Pancreas (tissue), 10 donors: ENCODE measurements around the gene FAM186B. TPM values are rescaled to one million over a fixed set of nuclear protein-coding genes. Genes with fewer than 3 reads are reported as not detected.

Experiments
- ATAC-seq, 4 donors: fragments of 200-7000 bp; cut with Tn5 transposase; one replicate each; pipeline versions ENCODE4 v1.8.0 to v1.9.1; 2020; ENCODE audit warnings: mild to moderate bottlenecking in 4 of 4, moderate library complexity in 4 of 4
- DNase-seq, 6 donors: peaks; one replicate each; pipeline ENCODE4 v3.0.0-alpha.2; 2020
- FAIRE-seq: peaks from 2 replicates; lab custom pipeline; 2012; peaks lifted over from hg19 to GRCh38; lab: Jason Lieb, UNC
- H3K27ac ChIP-seq, 4 donors: fragments of 200-600 bp; sonication (generic); 1 replicate in 3 of 4; 2 replicates in 1 of 4; pipeline versions ENCODE4 v1.5.0 to v1.8.0; 2020
- H3K27me3 ChIP-seq, 4 donors: fragments of 200-600 bp; one replicate each; pipeline ENCODE4 v1.8.0; 2021
- H3K36me3 ChIP-seq, 3 donors: fragments of 200-600 bp; sonication (generic) in 1 of 3; one replicate each; pipeline versions ENCODE4 v1.5.0 to v1.8.0; 2020 to 2021
- H3K4me1 ChIP-seq, 3 donors: fragments of 200-600 bp; one replicate each; pipeline ENCODE4 v1.8.0; 2021
- H3K4me3 ChIP-seq, 4 donors: fragments of 200-600 bp; sonication (generic) in 2 of 4; one replicate each; pipeline versions ENCODE4 v1.5.0 to v1.8.0; 2020 to 2021
- H3K9me3 ChIP-seq, 4 donors: fragments of 200-600 bp; one replicate each; pipeline ENCODE4 v1.8.0; 2021
- WGBS, 2 donors: extraction: QIAGEN DNeasy Blood & Tissue Kit; methylation state at CpG; one replicate each; pipeline ENCODE4 v1.1.7; 2013; 5-methylcytosine and 5-hydroxymethylcytosine counted together
- intact Hi-C, 3 donors: fragments of 100-400 bp; cut with DNase I; formaldehyde crosslinking; loops; one replicate each; pipeline versions ENCODE4 v1.11.1 to v1.14.2; 2022
- polyA plus RNA-seq, 2 donors: library from polyadenylated mRNA; stranded (reverse); fragments of 200-250 nt; gene quantifications; one replicate each; pipeline ENCODE4 v1.2.3, GENCODE V29; 2013
- total RNA-seq, 6 donors: library from RNA; stranded (reverse); fragmentation: NEBNext Ultra II Directional in 4 of 6; extraction: Animal tissue kit (Norgen Biotek cat#: 25700) in 4 of 6; gene quantifications; one replicate each; pipeline versions ENCODE4 v1.2.1 to v1.2.4, GENCODE V29; 2021 to 2023
- TF ChIP-seq, protein P1 (sequence below), 4 donors: fragments of 200-600 bp; sonication (generic) in 3 of 4; IDR thresholded peaks; one replicate each; pipeline versions ENCODE4 v1.5.0 to v1.8.0; 2021; ENCODE audit warnings: antibody characterized with exemption in 4 of 4
- donor health status: healthy with polysubstance abuse.
- donor health status: DM: no; HTN: no; CAD: no; lungs with moderate emphysema.
- donor health status: DM: no; HTN: no; CAD: no.
- donor health status: control.
- donor health status: control.
- donor health status: Bipolar disorder and iron deficiency.
- donor health status: DM: yes; HTN: yes; CAD: no.
- donor health status: DM: no; HTN: no; CAD: no.
- donor health status: DM: no; HTN: no; CAD: no.
- donor health status: DM: yes; HTN: yes; CAD: no.

Gene FAM186B
- total and polyA plus RNA-seq, 8 donors = 0.49 to 1.7 (median 0.74) TPM

GRCh38 chr12:49598527-49598926 is 6.9 kb downstream of the FAM186B start:
- no peaks in the 10 kb centered on the region for H3K36me3 ChIP-seq
- H3K27me3 ChIP-seq = no peaks in the 10 kb centered on the region
- no peaks in the 10 kb centered on the region for H3K9me3 ChIP-seq
- intact Hi-C loops = no loop called here
- TF ChIP-seq, protein P1, sequence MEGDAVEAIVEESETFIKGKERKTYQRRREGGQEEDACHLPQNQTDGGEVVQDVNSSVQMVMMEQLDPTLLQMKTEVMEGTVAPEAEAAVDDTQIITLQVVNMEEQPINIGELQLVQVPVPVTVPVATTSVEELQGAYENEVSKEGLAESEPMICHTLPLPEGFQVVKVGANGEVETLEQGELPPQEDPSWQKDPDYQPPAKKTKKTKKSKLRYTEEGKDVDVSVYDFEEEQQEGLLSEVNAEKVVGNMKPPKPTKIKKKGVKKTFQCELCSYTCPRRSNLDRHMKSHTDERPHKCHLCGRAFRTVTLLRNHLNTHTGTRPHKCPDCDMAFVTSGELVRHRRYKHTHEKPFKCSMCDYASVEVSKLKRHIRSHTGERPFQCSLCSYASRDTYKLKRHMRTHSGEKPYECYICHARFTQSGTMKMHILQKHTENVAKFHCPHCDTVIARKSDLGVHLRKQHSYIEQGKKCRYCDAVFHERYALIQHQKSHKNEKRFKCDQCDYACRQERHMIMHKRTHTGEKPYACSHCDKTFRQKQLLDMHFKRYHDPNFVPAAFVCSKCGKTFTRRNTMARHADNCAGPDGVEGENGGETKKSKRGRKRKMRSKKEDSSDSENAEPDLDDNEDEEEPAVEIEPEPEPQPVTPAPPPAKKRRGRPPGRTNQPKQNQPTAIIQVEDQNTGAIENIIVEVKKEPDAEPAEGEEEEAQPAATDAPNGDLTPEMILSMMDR (IDR thresholded peaks at IDR 0.05) = no peak
- FAIRE-seq = no peak
- H3K27ac ChIP-seq = no peak overlapping the region
- ATAC-seq = no peak
- H3K4me3 ChIP-seq = no peak overlapping the region
- no peak for DNase-seq
- H3K4me1 ChIP-seq = no peaks in the 10 kb centered on the region
- 74 to 84% methylated on average over 10 of the region's 10 CpGs for WGBS, 2 donors

GRCh38 chr12:49588721-49589516 is 16.5 kb downstream of the FAM186B start:
- no peak overlapping the region for H3K27ac ChIP-seq
- no peak for FAIRE-seq
- H3K27me3 ChIP-seq = no peaks in the 10 kb centered on the region
- no peak overlapping the region for H3K4me3 ChIP-seq
- H3K9me3 ChIP-seq = no peaks in the 10 kb centered on the region
- no peaks in the 10 kb centered on the region for H3K4me1 ChIP-seq
- intact Hi-C loops = no loop called here
- TF ChIP-seq, protein P1 (IDR thresholded peaks at IDR 0.05) = no peak
- 71 to 79% methylated on average over 4 of the region's 4 CpGs for WGBS, 2 donors
- DNase-seq = no peak
- peak in 1 of 4 donors; percentile 17 for ATAC-seq
- H3K36me3 ChIP-seq = no peaks in the 10 kb centered on the region

GRCh38 chr12:49588281-49588680 is 17.2 kb downstream of the FAM186B start:
- 91 to 92% methylated on average over 7 of the region's 7 CpGs for WGBS, 2 donors
- Histone ChIP-seq H3K36me3 (no peaks in the 10 kb centered on the region), H3K9me3 (no peaks in the 10 kb centered on the region), H3K27me3 (no peaks in the 10 kb centered on the region), H3K4me1 (no peaks in the 10 kb centered on the region), H3K4me3 (no peak overlapping the region), H3K27ac (no peak overlapping the region)
- TF ChIP-seq, protein P1 (IDR thresholded peaks at IDR 0.05) = no peak
- DNase-seq (no peak), ATAC-seq (no peak), FAIRE-seq (no peak)
- intact Hi-C loops = no loop called here

- intact Hi-C loops = no loop called here
- ATAC-seq = no peak
Observed at GRCh38 chr12:49587174-49587908, 18.1 kb downstream of the FAM186B start.

More at GRCh38 chr12:49587174-49587908, 18.1 kb downstream of the FAM186B start:
- DNase-seq = no peak
- TF ChIP-seq, protein P1 (IDR thresholded peaks at IDR 0.05) = no peak
- H3K27me3 ChIP-seq = no peaks in the 10 kb centered on the region
- H3K36me3 ChIP-seq = no peaks in the 10 kb centered on the region
- no peak for FAIRE-seq
- WGBS, 2 donors = 82 to 84% methylated on average over 11 of the region's 11 CpGs
- H3K27ac ChIP-seq = no peak overlapping the region
- H3K4me1 ChIP-seq = peaks cover 0 to 4% (median 0%) of the 10 kb centered on the region in 3 donors
- no peaks in the 10 kb centered on the region for H3K9me3 ChIP-seq
- H3K4me3 ChIP-seq = no peak overlapping the region
